Activated T-cell treated with anti-CD3 and anti-CD28 coated beads for 24 hours (primary cell): ENCODE data around the gene C9orf72.

Experiments
- DNase-seq: peaks from one replicate; pipeline ENCODE4 v3.0.0-alpha.2; 2020; ENCODE audit warnings: low read depth

The C9orf72 gene

GRCh38 chr9:27538647-27539046 is 34.6 kb downstream of the C9orf72 start:
- no peak for DNase-seq

- DNase-seq: no peak
These were observed 35.5 kb downstream of the C9orf72 start for GRCh38 chr9:27537756-27538155.

- no peak for DNase-seq
These were observed 36.2 kb downstream of the C9orf72 start for GRCh38 chr9:27537027-27537435.

GRCh38 chr9:27536168-27536567 is 37.1 kb downstream of the C9orf72 start:
- no peak for DNase-seq

- no peak for DNase-seq
These were observed 37.6 kb downstream of the C9orf72 start for GRCh38 chr9:27535701-27536118.

- DNase-seq: no peak
These were observed 38.5 kb downstream of the C9orf72 start for GRCh38 chr9:27534658-27535209.

- DNase-seq: no peak
These were observed 39.1 kb downstream of the C9orf72 start for GRCh38 chr9:27534131-27534530.

GRCh38 chr9:27533311-27533710 is 40.0 kb downstream of the C9orf72 start:
- DNase-seq: no peak

- no peak for DNase-seq
These were observed 41.2 kb downstream of the C9orf72 start for GRCh38 chr9:27532046-27532445.

- DNase-seq: no peak
These were observed 42.1 kb downstream of the C9orf72 start for GRCh38 chr9:27530915-27531755.

- peak; percentile 62 for DNase-seq
These were observed 43.7 kb downstream of the C9orf72 start, which contains the start of gene MOB3B for GRCh38 chr9:27529316-27530278. MOB3B (minus strand) TSS chr9:27529814; CDS start chr9:27455550, 74,264 bp downstream.

- DNase-seq: no peak
These were observed 44.4 kb downstream of the C9orf72 start for GRCh38 chr9:27528886-27529315.

GRCh38 chr9:27528076-27528885 is 45.0 kb downstream of the C9orf72 start:
- DNase-seq: peak; percentile 31

GRCh38 chr9:27527702-27528075 is 45.6 kb downstream of the C9orf72 start:
- no peak for DNase-seq

- DNase-seq: no peak
These were observed 49.0 kb downstream of the C9orf72 start, which contains the start of gene IFNK for GRCh38 chr9:27524236-27524635. IFNK (plus strand) TSS chr9:27524290; CDS start chr9:27524337, 47 bp downstream.

- no peak for DNase-seq
These were observed 50.1 kb downstream of the C9orf72 start for GRCh38 chr9:27523141-27523540.

- no peak for DNase-seq
These were observed 52.3 kb downstream of the C9orf72 start for GRCh38 chr9:27520986-27521385.

GRCh38 chr9:27519466-27520465 is 53.5 kb downstream of the C9orf72 start:
- no peak for DNase-seq

GRCh38 chr9:27518809-27519208 is 54.5 kb downstream of the C9orf72 start:
- no peak for DNase-seq

GRCh38 chr9:27518006-27518405 is 55.3 kb downstream of the C9orf72 start:
- no peak for DNase-seq
